NOMO-1 treated with dmso at 0.1 percent for 144 hours (cell line): Measurements from ENCODE around the gene ANP32B.
"Not testable (repeated sequence)": the region's sequence is repeated elsewhere in the genome, so short reads cannot be mapped to it uniquely, and the experiment has no call there.

ENCODE experiments used
- DNase-seq: peaks from one replicate; lab custom pipeline; 2025; ENCODE audit not compliant: unreplicated experiment; lab: John Stamatoyannopoulos, UW

Gene ANP32B

GRCh38 chr9:97982683-97983588, at the start of gene ANP32B:
Gene ANP32B, plus strand, starts transcription at chr9:97983341. Its CDS starts 215 bp downstream, at chr9:97983556.
- peak; percentile 88 for DNase-seq

- DNase-seq = no peak
Observed at GRCh38 chr9:97934321-97935115, 48.6 kb upstream of the ANP32B start.

- no peak for DNase-seq
Observed at GRCh38 chr9:97935276-97935675, 47.9 kb upstream of the ANP32B start.

GRCh38 chr9:97936998-97937397, 46.1 kb upstream of the ANP32B start:
- DNase-seq = no peak

GRCh38 chr9:97938081-97938644, 45.0 kb upstream of the ANP32B start, which contains the start of gene HEMGN:
Gene HEMGN, minus strand, starts transcription at chr9:97938172. Its CDS starts 36 bp downstream, at chr9:97938136.
- DNase-seq = no peak

GRCh38 chr9:97940233-97940632, 42.9 kb upstream of the ANP32B start:
- no peak for DNase-seq

GRCh38 chr9:97940741-97941140, 42.4 kb upstream of the ANP32B start:
- DNase-seq = no peak

- DNase-seq = no peak
Observed at GRCh38 chr9:97941323-97941722, 41.8 kb upstream of the ANP32B start.

- DNase-seq = no peak
Observed at GRCh38 chr9:97943308-97943855, 39.8 kb upstream of the ANP32B start.

GRCh38 chr9:97944612-97945011, 38.5 kb upstream of the ANP32B start:
- no peak for DNase-seq

GRCh38 chr9:97945470-97945869, 37.7 kb upstream of the ANP32B start:
- not testable (repeated sequence) for DNase-seq

- DNase-seq = not testable (repeated sequence)
Observed at GRCh38 chr9:97947094-97947493, 36.0 kb upstream of the ANP32B start.

- not testable (repeated sequence) for DNase-seq
Observed at GRCh38 chr9:97950873-97951272, 32.3 kb upstream of the ANP32B start.

GRCh38 chr9:97954550-97954989, 28.6 kb upstream of the ANP32B start:
- DNase-seq = no peak

- DNase-seq = no peak
Observed at GRCh38 chr9:97956331-97956730, 26.8 kb upstream of the ANP32B start.

GRCh38 chr9:97958812-97959511, 24.2 kb upstream of the ANP32B start:
- DNase-seq = no peak

GRCh38 chr9:97959585-97959984, 23.6 kb upstream of the ANP32B start:
- DNase-seq = no peak

GRCh38 chr9:97960678-97961328, 22.3 kb upstream of the ANP32B start:
- not testable (repeated sequence) for DNase-seq

GRCh38 chr9:97961361-97961760, 21.8 kb upstream of the ANP32B start:
- DNase-seq = no peak

GRCh38 chr9:97962136-97962535, 21.0 kb upstream of the ANP32B start:
- DNase-seq = no peak
